ENCODE data around the gene KRTAP3-3. TPM values are rescaled to one million over a fixed set of nuclear protein-coding genes. Genes with fewer than 3 reads are reported as not detected.

KRTAP3-3 gene
- total and polyA plus RNA-seq, 2 of the 8 experiments (the other 6 are each of a cell fraction or from before 2014, with no cell fraction given) = not detected

DNA sequence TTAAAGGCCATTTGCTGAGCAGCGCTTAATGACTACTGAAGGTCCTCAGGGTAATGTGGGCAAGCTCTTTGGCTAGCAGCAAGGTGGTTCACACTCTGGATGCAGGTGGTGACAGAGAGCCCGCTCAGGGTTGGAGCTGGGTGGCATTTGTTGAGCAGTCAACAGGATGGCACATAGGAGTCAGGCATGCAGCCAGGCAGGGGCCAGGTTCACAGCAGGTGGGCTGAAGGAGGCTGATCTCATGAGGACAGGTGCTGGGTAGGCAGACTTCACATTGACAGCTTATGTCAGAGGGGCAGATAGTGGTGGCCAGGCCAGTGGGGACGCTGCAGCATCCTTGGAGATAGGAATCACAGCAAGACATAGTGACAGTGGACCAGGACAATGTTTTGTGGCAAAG is 10.4 kb upstream of the KRTAP3-3 start:
- Histone ChIP-seq H3K79me1 (ENCODE audit: low read depth, low read length) (no peaks in the 10 kb centered on the region), H3K36me3 (ENCODE audit: control insufficient read depth in 2 of 4, insufficient read depth in 4 of 4, low read length in 3 of 4) (no peaks in the 10 kb centered on the region), H3K14ac (ENCODE audit: insufficient read length) (no peak overlapping the region), H3K4me2 (ENCODE audit: insufficient read depth in 1 of 2, low read depth in 2 of 2, low read length in 2 of 2) (no peak overlapping the region), H3K9ac (replicated peaks in 1 of 4; ENCODE audit: extremely low read depth in 1 of 4, low read depth in 3 of 4, low read length in 3 of 4) (no peak overlapping the region), H3K9me3 (ENCODE audit: insufficient read depth in 2 of 2, low read depth in 1 of 2, low read length in 1 of 2) (no peaks in the 10 kb centered on the region), H3K4me1 (replicated peaks in 1 of 4; ENCODE audit: control insufficient read depth in 3 of 4, insufficient read depth in 4 of 4, low read length in 3 of 4) (peaks cover 0 to 8% (median 5%) of the 10 kb centered on the region in 4 experiments; a peak in 6 of 7 replicates), H2BK15ac (ENCODE audit: low read length) (no peak overlapping the region), H3K23ac (ENCODE audit: insufficient read length) (no peak overlapping the region), H2BK12ac (ENCODE audit: low read depth, low read length) (no peak overlapping the region), H3K56ac (replicated peaks; ENCODE audit: insufficient read length, low read depth, low read length) (no peak overlapping the region), H2BK20ac (ENCODE audit: low read length) (no peak overlapping the region), H3K79me2 (ENCODE audit: control insufficient read depth in 1 of 2, insufficient read depth in 2 of 2, low read length in 2 of 2) (no peaks in the 10 kb centered on the region), H4K20me1 (replicated peaks in 1 of 2; ENCODE audit: control insufficient read depth in 1 of 2, insufficient read depth in 2 of 2, low read length in 2 of 2) (no peaks in the 10 kb centered on the region), H2AFZ (ENCODE audit: low read length) (no peak overlapping the region), H3K18ac (ENCODE audit: extremely low read depth, low read length) (no peak overlapping the region), H3K4ac (replicated peaks; ENCODE audit: insufficient read length, low read depth, low read length) (no peak overlapping the region), H2BK5ac (ENCODE audit: low read depth, low read length) (no peak overlapping the region), H4K8ac (ENCODE audit: extremely low read depth, insufficient read depth, low read length) (0 out of 2 replicates have a peak overlapping the region, but pooled peaks have one; percentile 11), H4K91ac (replicated peaks; ENCODE audit: insufficient read length, low read length) (no peak overlapping the region), H4K5ac (ENCODE audit: insufficient read length, low read depth, low read length) (no peak overlapping the region), H3K27me3 (replicated peaks in 1 of 4; ENCODE audit: control insufficient read depth in 3 of 4, extremely low read depth in 1 of 4, insufficient read depth in 3 of 4, low read length in 3 of 4) (no peaks in the 10 kb centered on the region), H2AK5ac (ENCODE audit: low read depth, low read length) (no peak overlapping the region), H3K4me3 (ENCODE audit: extremely low read depth in 1 of 4, insufficient read depth in 2 of 4, low read depth in 3 of 4, low read length in 4 of 4) (no peak overlapping the region), H2BK120ac (replicated peaks; ENCODE audit: low read depth, low read length) (no peak overlapping the region), H3K23me2 (ENCODE audit: low read depth, low read length) (no peaks in the 10 kb centered on the region), H3K27ac (ENCODE audit: low read depth, low read length) (no peak overlapping the region)
- CTCF ChIA-PET (ENCODE audit: partially characterized antibody) = no interaction called here
- TF ChIP-seq BACH1 (IDR thresholded peaks at IDR 0.05; ENCODE audit: low read length) (no peak), TBP (IDR thresholded peaks at IDR 0.05; ENCODE audit: low read depth, low read length) (no peak), TAF1 (IDR thresholded peaks at IDR 0.05; ENCODE audit: low read depth, low read length) (no peak), SP1 (IDR thresholded peaks at IDR 0.05; ENCODE audit: low read depth, low read length) (no peak), NRF1 (IDR thresholded peaks at IDR 0.05; ENCODE audit: low read depth, low read length) (no peak)
- DNase-seq (ENCODE audit: low read depth in 1 of 2, low spot score in 2 of 2) (no peak), FAIRE-seq (no peak)
- WGBS, 2 experiments (ENCODE audit: extremely low coverage in 1 of 2, insufficient coverage in 1 of 2, insufficient read length in 1 of 2, insufficient replicate concordance in 2 of 2, low coverage in 1 of 2, low lambda C conversion rate in 2 of 2, missing lambda C conversion rate in 1 of 2) = 95% methylated on average over 3 of the region's 3 CpGs; no CpG with 5 or more reads in 1 of the 2 experiments
- POLR2A ChIA-PET (ENCODE audit: partially characterized antibody) = no interaction called here
